Pancreas (tissue), 10 donors: Measurements from ENCODE around the gene ZDHHC11. TPM values are rescaled to one million over a fixed set of nuclear protein-coding genes. Genes with fewer than 3 reads are reported as not detected.

Source experiments
- ATAC-seq, 4 donors: fragments of 200-7000 bp; cut with Tn5 transposase; one replicate each; pipeline versions ENCODE4 v1.8.0 to v1.9.1; 2020; ENCODE audit warnings: mild to moderate bottlenecking in 4 of 4, moderate library complexity in 4 of 4
- DNase-seq, 6 donors: peaks; one replicate each; pipeline ENCODE4 v3.0.0-alpha.2; 2020
- FAIRE-seq: peaks from 2 replicates; lab custom pipeline; 2012; peaks lifted over from hg19 to GRCh38; lab: Jason Lieb, UNC
- H3K27ac ChIP-seq, 4 donors: fragments of 200-600 bp; sonication (generic); 1 replicate in 3 of 4; 2 replicates in 1 of 4; pipeline versions ENCODE4 v1.5.0 to v1.8.0; 2020
- H3K27me3 ChIP-seq, 4 donors: fragments of 200-600 bp; one replicate each; pipeline ENCODE4 v1.8.0; 2021
- H3K36me3 ChIP-seq, 3 donors: fragments of 200-600 bp; sonication (generic) in 1 of 3; one replicate each; pipeline versions ENCODE4 v1.5.0 to v1.8.0; 2020 to 2021
- H3K4me1 ChIP-seq, 3 donors: fragments of 200-600 bp; one replicate each; pipeline ENCODE4 v1.8.0; 2021
- H3K4me3 ChIP-seq, 4 donors: fragments of 200-600 bp; sonication (generic) in 2 of 4; one replicate each; pipeline versions ENCODE4 v1.5.0 to v1.8.0; 2020 to 2021
- H3K9me3 ChIP-seq, 4 donors: fragments of 200-600 bp; one replicate each; pipeline ENCODE4 v1.8.0; 2021
- WGBS, 2 donors: extraction: QIAGEN DNeasy Blood & Tissue Kit; methylation state at CpG; one replicate each; pipeline ENCODE4 v1.1.7; 2013; 5-methylcytosine and 5-hydroxymethylcytosine counted together
- intact Hi-C, 3 donors: fragments of 100-400 bp; cut with DNase I; formaldehyde crosslinking; loops; one replicate each; pipeline versions ENCODE4 v1.11.1 to v1.14.2; 2022
- polyA plus RNA-seq, 2 donors: library from polyadenylated mRNA; stranded (reverse); fragments of 200-250 nt; gene quantifications; one replicate each; pipeline ENCODE4 v1.2.3, GENCODE V29; 2013
- total RNA-seq, 6 donors: library from RNA; stranded (reverse); fragmentation: NEBNext Ultra II Directional in 4 of 6; extraction: Animal tissue kit (Norgen Biotek cat#: 25700) in 4 of 6; gene quantifications; one replicate each; pipeline versions ENCODE4 v1.2.1 to v1.2.4, GENCODE V29; 2021 to 2023
- TF ChIP-seq, protein P1 (sequence below), 4 donors: fragments of 200-600 bp; sonication (generic) in 3 of 4; IDR thresholded peaks; one replicate each; pipeline versions ENCODE4 v1.5.0 to v1.8.0; 2021; ENCODE audit warnings: antibody characterized with exemption in 4 of 4
- donor health status: healthy with polysubstance abuse.
- donor health status: DM: no; HTN: no; CAD: no; lungs with moderate emphysema.
- donor health status: DM: no; HTN: no; CAD: no.
- donor health status: control.
- donor health status: control.
- donor health status: Bipolar disorder and iron deficiency.
- donor health status: DM: yes; HTN: yes; CAD: no.
- donor health status: DM: no; HTN: no; CAD: no.
- donor health status: DM: no; HTN: no; CAD: no.
- donor health status: DM: yes; HTN: yes; CAD: no.

Gene ZDHHC11, protein sequence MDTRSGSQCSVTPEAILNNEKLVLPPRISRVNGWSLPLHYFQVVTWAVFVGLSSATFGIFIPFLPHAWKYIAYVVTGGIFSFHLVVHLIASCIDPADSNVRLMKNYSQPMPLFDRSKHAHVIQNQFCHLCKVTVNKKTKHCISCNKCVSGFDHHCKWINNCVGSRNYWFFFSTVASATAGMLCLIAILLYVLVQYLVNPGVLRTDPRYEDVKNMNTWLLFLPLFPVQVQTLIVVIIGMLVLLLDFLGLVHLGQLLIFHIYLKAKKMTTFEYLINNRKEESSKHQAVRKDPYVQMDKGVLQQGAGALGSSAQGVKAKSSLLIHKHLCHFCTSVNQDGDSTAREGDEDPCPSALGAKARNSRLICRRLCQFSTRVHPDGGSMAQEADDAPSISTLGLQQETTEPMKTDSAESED
- total RNA-seq = 10 to 100 TPM in 2 of 6 donors, 1 to 10 TPM in 4; 3.6 to 11.0 (median 7.8) TPM
- polyA plus RNA-seq = 10 to 100 TPM in 1 of 2 donors, 1 to 10 TPM in 1; 5.4 to 18.1 TPM

GRCh38 chr5:850511-851006 is at the start of gene ZDHHC11:
TSS of gene ZDHHC11 (minus strand) at chr5:850986. CDS start at chr5:850602, 384 bp downstream.
- Histone ChIP-seq H3K27me3 (peaks cover 0 to 3% (median 0%) of the 10 kb centered on the region in 4 donors), H3K4me3 (no peak within 1 kb of the TSS), H3K27ac (no peak within 1 kb of the TSS), H3K36me3 (no peaks in the 10 kb centered on the region), H3K9me3 (no peaks in the 10 kb centered on the region), H3K4me1 (no peaks in the 10 kb centered on the region)
- TF ChIP-seq, protein P1, sequence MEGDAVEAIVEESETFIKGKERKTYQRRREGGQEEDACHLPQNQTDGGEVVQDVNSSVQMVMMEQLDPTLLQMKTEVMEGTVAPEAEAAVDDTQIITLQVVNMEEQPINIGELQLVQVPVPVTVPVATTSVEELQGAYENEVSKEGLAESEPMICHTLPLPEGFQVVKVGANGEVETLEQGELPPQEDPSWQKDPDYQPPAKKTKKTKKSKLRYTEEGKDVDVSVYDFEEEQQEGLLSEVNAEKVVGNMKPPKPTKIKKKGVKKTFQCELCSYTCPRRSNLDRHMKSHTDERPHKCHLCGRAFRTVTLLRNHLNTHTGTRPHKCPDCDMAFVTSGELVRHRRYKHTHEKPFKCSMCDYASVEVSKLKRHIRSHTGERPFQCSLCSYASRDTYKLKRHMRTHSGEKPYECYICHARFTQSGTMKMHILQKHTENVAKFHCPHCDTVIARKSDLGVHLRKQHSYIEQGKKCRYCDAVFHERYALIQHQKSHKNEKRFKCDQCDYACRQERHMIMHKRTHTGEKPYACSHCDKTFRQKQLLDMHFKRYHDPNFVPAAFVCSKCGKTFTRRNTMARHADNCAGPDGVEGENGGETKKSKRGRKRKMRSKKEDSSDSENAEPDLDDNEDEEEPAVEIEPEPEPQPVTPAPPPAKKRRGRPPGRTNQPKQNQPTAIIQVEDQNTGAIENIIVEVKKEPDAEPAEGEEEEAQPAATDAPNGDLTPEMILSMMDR (IDR thresholded peaks at IDR 0.05) = no peak
- no peak for FAIRE-seq
- ATAC-seq = peak in 3 of 4 donors; percentile 43 to 79 (median 52)
- peak in 3 of 6 donors; percentile 26 to 75 (median 56) for DNase-seq
- WGBS, 2 donors = 51 to 55% methylated on average over 27 of the region's 27 CpGs
- intact Hi-C loops = no loop called here

DNA sequence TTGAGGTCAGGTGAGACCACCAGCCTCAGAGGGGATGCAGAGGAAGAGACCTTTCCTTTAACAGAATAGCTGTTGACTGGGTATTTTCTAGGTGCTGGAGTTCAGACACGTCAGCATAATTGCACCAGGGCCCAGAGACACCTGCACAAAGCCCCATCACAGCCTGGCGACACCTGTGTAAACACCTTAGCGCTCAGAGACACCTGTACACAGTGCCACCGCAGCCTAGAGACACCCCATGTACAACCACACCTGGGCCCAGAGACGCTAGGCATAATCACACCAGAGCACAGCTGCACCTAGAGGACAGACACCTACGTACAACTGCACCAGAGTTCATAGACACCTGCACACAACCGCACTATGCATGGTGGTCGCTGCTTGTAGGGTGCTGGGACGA is 42.9 kb upstream of the ZDHHC11 start:
- Histone ChIP-seq H3K4me3 (peak overlapping the region in 1 of 4 donors; percentile 84), H3K27me3 (no peaks in the 10 kb centered on the region), H3K36me3 (peaks cover 0 to 7% (median 0%) of the 10 kb centered on the region in 3 donors), H3K4me1 (peaks cover 0 to 10% (median 5%) of the 10 kb centered on the region in 3 donors), H3K27ac (no peak overlapping the region), H3K9me3 (no peaks in the 10 kb centered on the region)
- no peak for ATAC-seq
- DNase-seq = no peak
- 49 to 50% methylated on average over 9 of the region's 9 CpGs for WGBS, 2 donors
- TF ChIP-seq, protein P1 (IDR thresholded peaks at IDR 0.05) = no peak
- intact Hi-C loops = no loop called here
- no peak for FAIRE-seq

GRCh38 chr5:893137-893506 is 42.3 kb upstream of the ZDHHC11 start:
- Histone ChIP-seq H3K4me1 (peaks cover 0 to 10% (median 5%) of the 10 kb centered on the region in 3 donors), H3K9me3 (no peaks in the 10 kb centered on the region), H3K27ac (no peak overlapping the region), H3K27me3 (no peaks in the 10 kb centered on the region), H3K36me3 (peaks cover 0 to 13% (median 0%) of the 10 kb centered on the region in 3 donors), H3K4me3 (peak overlapping the region; percentile 52 to 84 (median 67))
- intact Hi-C loops = no loop called here
- FAIRE-seq (no peak), ATAC-seq (no peak), DNase-seq (peak in 1 of 6 donors; percentile 72)
- 1 to 2% methylated on average over 23 to 31 of the region's 31 CpGs for WGBS, 2 donors
- TF ChIP-seq, protein P1 (IDR thresholded peaks at IDR 0.05) = no peak

- no peaks in the 10 kb centered on the region for H3K9me3 ChIP-seq
Measured at GRCh38 chr5:892394-893136, 41.8 kb upstream of the ZDHHC11 start, which contains the start of the genes BRD9 and TRIP13. TSS of gene BRD9 (minus strand) at chr5:892801. CDS start at chr5:892657, 144 bp downstream. TSS of gene TRIP13 (plus strand) at chr5:892884. CDS start at chr5:892999, 115 bp downstream.

More at GRCh38 chr5:892394-893136, 41.8 kb upstream of the ZDHHC11 start, which contains the start of the genes BRD9 and TRIP13:
- Histone ChIP-seq H3K36me3 (peaks cover 0 to 15% (median 0%) of the 10 kb centered on the region in 3 donors), H3K27ac (peak within 1 kb of the TSS in 3 of 4 donors; percentile 40 to 71 (median 57)), H3K4me3 (peak within 1 kb of the TSS; percentile 52 to 84 (median 67)), H3K27me3 (no peaks in the 10 kb centered on the region), H3K4me1 (peaks cover 0 to 10% (median 5%) of the 10 kb centered on the region in 3 donors)
- DNase-seq = peak; percentile 76 to 93 (median 86)
- TF ChIP-seq, protein P1 (IDR thresholded peaks at IDR 0.05) = no peak
- ATAC-seq = peak; percentile 97 to 99 (median 98)
- no peak for FAIRE-seq
- intact Hi-C loops = no loop called here
- WGBS, 2 donors = 0% methylated on average over 39 to 91 of the region's 91 CpGs
